ENCODE measurements around the gene FRAS1. TPM values are rescaled to one million over a fixed set of nuclear protein-coding genes. Genes with fewer than 3 reads are reported as not detected.
"Not testable (repeated sequence)": the region's sequence is repeated elsewhere in the genome, so short reads cannot be mapped to it uniquely, and the experiment has no call there.

Gene FRAS1
- polyA plus RNA-seq, 3 donors from 2014 or later = not detected

DNA sequence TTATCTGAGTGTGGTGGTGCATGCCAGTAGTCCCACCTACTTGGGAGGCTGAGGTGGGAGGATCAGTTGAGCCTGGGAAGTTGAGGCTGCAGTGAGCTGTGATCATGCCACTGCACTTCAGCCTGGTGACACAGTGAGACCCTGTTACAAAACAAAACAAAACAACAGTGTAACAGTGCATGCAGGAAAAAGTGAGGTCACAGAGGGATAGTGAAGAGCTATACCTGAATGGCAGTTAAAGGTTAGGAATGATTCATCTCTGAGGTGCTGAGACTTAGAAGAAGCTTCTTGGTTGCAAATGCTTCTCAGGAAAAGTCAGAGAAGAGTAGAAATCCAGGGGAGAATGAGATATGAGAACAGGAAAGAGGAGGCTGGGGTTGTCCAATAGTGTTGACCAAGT lies 178.7 kb downstream of the FRAS1 start:
- Mint-ChIP-seq H3K4me3 (no peak overlapping the region), H3K27ac (no peak overlapping the region), H3K27me3 (ENCODE audit: low read depth in 3 of 3) (peaks cover 0 to 2% (median 0%) of the 10 kb centered on the region in 3 donors), H3K36me3 (no peaks in the 10 kb centered on the region), H3K9me3 (no peaks in the 10 kb centered on the region), H3K4me1 (no peaks in the 10 kb centered on the region)
- no peak for DNase-seq

DNA sequence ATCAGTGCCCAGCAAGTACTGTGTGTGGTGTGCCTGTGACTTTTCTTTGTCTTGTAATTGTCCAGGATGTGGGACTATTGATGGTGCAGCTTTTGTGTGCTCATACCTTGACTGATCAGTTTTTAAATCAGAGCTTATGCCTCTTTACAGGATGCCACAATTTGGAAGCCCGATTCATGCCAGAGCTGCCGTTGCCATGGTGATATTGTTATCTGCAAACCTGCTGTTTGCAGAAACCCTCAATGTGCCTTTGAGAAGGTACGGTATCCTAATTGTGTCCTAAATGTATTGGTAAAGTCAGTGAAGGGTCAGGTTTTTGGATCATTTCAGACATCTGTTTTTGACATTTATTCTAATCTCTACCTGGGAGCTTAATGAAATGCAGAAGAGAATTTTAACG lies 180.2 kb downstream of the FRAS1 start:
- Mint-ChIP-seq H3K36me3 (no peaks in the 10 kb centered on the region), H3K4me3 (no peak overlapping the region), H3K9me3 (no peaks in the 10 kb centered on the region), H3K27me3 (ENCODE audit: low read depth in 3 of 3) (peaks cover 0 to 2% (median 0%) of the 10 kb centered on the region in 3 donors), H3K4me1 (no peaks in the 10 kb centered on the region), H3K27ac (no peak overlapping the region)
- DNase-seq = no peak

GRCh38 chr4:78242071-78242470 lies 184.9 kb downstream of the FRAS1 start:
- H3K36me3 Mint-ChIP-seq = no peaks in the 10 kb centered on the region
- no peak overlapping the region for H3K27ac Mint-ChIP-seq
- H3K4me1 Mint-ChIP-seq = no peaks in the 10 kb centered on the region
- H3K4me3 Mint-ChIP-seq = no peak overlapping the region
- no peaks in the 10 kb centered on the region for H3K9me3 Mint-ChIP-seq
- no peak for DNase-seq
- H3K27me3 Mint-ChIP-seq (ENCODE audit: low read depth in 3 of 3) = peaks cover 0 to 6% (median 0%) of the 10 kb centered on the region in 3 donors

- DNase-seq = no peak
- Mint-ChIP-seq H3K4me1 (no peaks in the 10 kb centered on the region), H3K36me3 (no peaks in the 10 kb centered on the region), H3K27me3 (ENCODE audit: low read depth in 3 of 3) (peaks cover 0 to 6% (median 3%) of the 10 kb centered on the region in 3 donors), H3K9me3 (peaks cover 0 to 2% (median 0%) of the 10 kb centered on the region in 6 donors), H3K4me3 (no peak overlapping the region), H3K27ac (no peak overlapping the region)
Observed at GRCh38 chr4:78244705-78245485, 187.8 kb downstream of the FRAS1 start.

DNA sequence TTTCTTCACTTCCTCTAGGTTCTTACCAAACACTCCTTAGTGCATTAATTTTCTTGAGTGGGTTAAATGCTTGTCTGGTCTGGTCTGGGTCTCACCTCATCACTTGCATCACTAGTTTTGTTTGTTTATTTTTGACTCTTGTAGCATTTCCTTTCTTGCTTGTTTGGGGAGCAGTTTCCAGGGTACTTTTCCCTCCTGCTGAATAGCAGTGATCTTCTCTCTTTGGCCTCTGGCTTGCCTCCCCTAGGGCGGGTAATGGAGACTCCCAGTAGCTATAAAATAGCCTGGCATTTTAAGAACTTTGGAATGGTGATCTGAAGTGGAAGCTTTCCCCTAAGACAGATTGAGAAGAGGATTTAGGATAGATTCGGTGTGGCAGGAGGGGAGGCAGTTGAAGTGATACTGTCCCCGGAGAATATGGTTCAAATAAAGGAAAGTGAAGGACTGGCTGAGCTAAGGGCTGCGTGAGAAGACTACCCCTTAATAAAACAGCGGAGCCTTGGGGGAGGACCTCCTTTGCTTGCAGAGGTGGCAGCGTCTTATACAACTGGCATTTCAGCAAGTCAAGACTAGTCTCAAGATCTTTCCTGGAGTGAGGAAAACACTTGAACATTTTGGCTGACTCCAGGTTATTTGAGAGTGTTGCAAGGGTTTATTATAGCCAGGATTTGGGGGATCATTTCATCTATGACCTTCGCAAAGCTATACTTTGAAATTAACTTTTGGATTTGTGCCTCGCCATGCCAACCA lies 190.6 kb downstream of the FRAS1 start:
- Mint-ChIP-seq H3K4me1 (no peaks in the 10 kb centered on the region), H3K27me3 (ENCODE audit: low read depth in 3 of 3) (peaks cover 0 to 6% (median 3%) of the 10 kb centered on the region in 3 donors), H3K27ac (no peak overlapping the region), H3K4me3 (no peak overlapping the region), H3K9me3 (peaks cover 4 to 13% (median 12%) of the 10 kb centered on the region in 6 donors), H3K36me3 (no peaks in the 10 kb centered on the region)
- DNase-seq = no peak

GRCh38 chr4:78250500-78250899 lies 193.4 kb downstream of the FRAS1 start:
- no peak overlapping the region for H3K27ac Mint-ChIP-seq
- no peak for DNase-seq
- peaks cover 0 to 3% (median 2%) of the 10 kb centered on the region in 3 donors for H3K27me3 Mint-ChIP-seq (ENCODE audit: low read depth in 3 of 3)
- peaks cover 0 to 3% (median 0%) of the 10 kb centered on the region in 3 donors for H3K36me3 Mint-ChIP-seq
- no peaks in the 10 kb centered on the region for H3K4me1 Mint-ChIP-seq
- peaks cover 11 to 26% (median 19%) of the 10 kb centered on the region in 6 donors for H3K9me3 Mint-ChIP-seq
- no peak overlapping the region for H3K4me3 Mint-ChIP-seq

- H3K4me3 Mint-ChIP-seq; DNase-seq; H3K4me1 Mint-ChIP-seq; H3K36me3 Mint-ChIP-seq; H3K27ac Mint-ChIP-seq; H3K27me3 Mint-ChIP-seq (ENCODE audit: low read depth in 3 of 3): not testable (repeated sequence)
- H3K9me3 Mint-ChIP-seq = peaks cover 9 to 26% (median 19%) of the 10 kb centered on the region in 6 donors
Observed at GRCh38 chr4:78252773-78253172, 195.7 kb downstream of the FRAS1 start.

DNA sequence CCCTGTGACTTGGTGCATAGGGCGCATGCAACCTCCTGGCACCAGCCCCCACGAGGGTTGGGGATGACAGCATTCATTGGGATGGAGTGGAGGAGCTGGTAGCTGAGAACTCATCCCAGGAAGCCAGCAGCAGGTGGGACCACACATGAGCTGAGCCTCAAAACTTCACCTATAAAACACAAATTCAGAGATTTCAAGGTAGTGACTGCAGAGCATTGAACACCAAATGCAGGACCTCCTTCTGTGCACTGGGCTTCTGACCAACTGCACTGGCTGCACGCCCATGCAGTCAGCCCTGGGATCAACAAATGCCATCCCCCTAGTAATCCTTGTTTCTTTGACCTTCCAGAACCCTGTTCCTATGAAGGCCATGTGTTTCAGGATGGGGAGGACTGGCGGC lies 197.8 kb downstream of the FRAS1 start:
- DNase-seq = no peak
- Mint-ChIP-seq H3K27me3 (ENCODE audit: low read depth in 3 of 3) (no peaks in the 10 kb centered on the region), H3K36me3 (peaks cover 0 to 3% (median 0%) of the 10 kb centered on the region in 3 donors), H3K4me3 (no peak overlapping the region), H3K27ac (no peak overlapping the region), H3K4me1 (no peaks in the 10 kb centered on the region), H3K9me3 (peaks cover 12 to 26% (median 19%) of the 10 kb centered on the region in 6 donors)

DNA sequence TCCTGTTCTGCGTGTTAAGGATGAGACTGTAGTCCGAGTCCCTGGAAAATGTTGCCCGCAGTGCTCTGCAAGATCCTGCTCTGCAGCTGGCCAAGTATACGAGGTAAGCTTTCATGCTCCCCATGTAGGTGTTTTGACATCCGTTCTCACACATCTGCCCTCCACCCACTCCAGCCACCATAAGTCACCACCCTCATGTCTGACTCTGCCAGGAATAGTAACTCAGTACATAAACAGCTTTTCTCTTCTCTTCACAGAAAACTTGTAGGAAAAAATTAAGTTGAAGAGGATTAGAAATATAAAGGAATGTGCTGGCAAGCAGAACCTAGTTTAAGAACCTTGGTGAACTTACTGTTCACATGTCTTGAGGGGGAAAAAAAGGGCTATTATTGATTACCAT lies 207.9 kb downstream of the FRAS1 start:
- Mint-ChIP-seq H3K36me3 (peaks cover 0 to 3% (median 0%) of the 10 kb centered on the region in 3 donors), H3K9me3 (peaks cover 0 to 10% (median 3%) of the 10 kb centered on the region in 6 donors)

DNA sequence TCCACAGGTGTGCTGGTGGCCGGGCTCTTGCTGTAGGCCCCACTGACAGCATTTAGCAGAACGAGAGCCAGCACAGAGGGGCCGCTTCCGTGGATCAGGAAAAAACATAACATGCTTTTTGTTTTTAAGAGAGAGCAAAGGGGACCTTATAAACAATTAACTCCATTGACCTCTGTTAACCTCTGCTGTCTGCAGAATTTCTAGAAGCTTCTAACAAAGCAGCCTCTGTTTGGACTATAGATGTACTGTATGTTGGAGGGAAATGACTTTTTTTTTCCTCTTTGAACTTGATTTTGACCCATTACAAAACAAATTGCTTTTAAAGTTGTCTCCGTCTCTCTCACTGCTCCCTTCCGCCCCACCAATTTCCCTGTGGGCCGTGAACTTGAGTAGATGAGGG lies 210.7 kb downstream of the FRAS1 start:
- Mint-ChIP-seq H3K4me1 (peaks cover 20 to 29% of the 10 kb centered on the region in 2 donors), H3K27me3 (ENCODE audit: low read depth in 3 of 3) (peaks cover 0 to 8% (median 3%) of the 10 kb centered on the region in 3 donors), H3K27ac (no peak overlapping the region), H3K36me3 (peaks cover 0 to 3% (median 0%) of the 10 kb centered on the region in 3 donors), H3K4me3 (no peak overlapping the region), H3K9me3 (peaks cover 0 to 10% (median 3%) of the 10 kb centered on the region in 6 donors)
- DNase-seq = no peak

More for the DNA sequence above, 207.9 kb downstream of the FRAS1 start:
- Mint-ChIP-seq H3K27ac (no peak overlapping the region), H3K27me3 (ENCODE audit: low read depth in 3 of 3) (peaks cover 2 to 11% (median 3%) of the 10 kb centered on the region in 3 donors), H3K4me3 (peak overlapping the region in 3 of 5 donors; percentile 8 to 31 (median 23)), H3K4me1 (peaks cover 20 to 29% of the 10 kb centered on the region in 2 donors)
- DNase-seq = no peak

- DNase-seq = no peak
- Mint-ChIP-seq H3K4me1 (peaks cover 16 to 25% of the 10 kb centered on the region in 2 donors), H3K9me3 (peaks cover 0 to 10% (median 3%) of the 10 kb centered on the region in 6 donors), H3K27ac (no peak overlapping the region), H3K36me3 (peaks cover 0 to 3% (median 0%) of the 10 kb centered on the region in 3 donors), H3K27me3 (ENCODE audit: low read depth in 3 of 3) (peaks cover 0 to 10% (median 3%) of the 10 kb centered on the region in 3 donors), H3K4me3 (no peak overlapping the region)
Observed at GRCh38 chr4:78268597-78268996, 211.5 kb downstream of the FRAS1 start.

- not testable (repeated sequence) for H3K4me1 Mint-ChIP-seq; H3K36me3 Mint-ChIP-seq; H3K4me3 Mint-ChIP-seq; DNase-seq; H3K27ac Mint-ChIP-seq; H3K27me3 Mint-ChIP-seq (ENCODE audit: low read depth in 3 of 3)
- H3K9me3 Mint-ChIP-seq = peaks cover 0 to 12% (median 5%) of the 10 kb centered on the region in 6 donors
Observed at GRCh38 chr4:78275450-78275849, 218.3 kb downstream of the FRAS1 start.

- no peak for DNase-seq
- peaks cover 3 to 5% (median 4%) of the 10 kb centered on the region in 3 donors for H3K27me3 Mint-ChIP-seq (ENCODE audit: low read depth in 3 of 3)
- no peak overlapping the region for H3K4me3 Mint-ChIP-seq
- H3K36me3 Mint-ChIP-seq = no peaks in the 10 kb centered on the region
- H3K9me3 Mint-ChIP-seq = peaks cover 0 to 3% (median 0%) of the 10 kb centered on the region in 6 donors
- no peaks in the 10 kb centered on the region for H3K4me1 Mint-ChIP-seq
- no peak overlapping the region for H3K27ac Mint-ChIP-seq
Observed at GRCh38 chr4:78286281-78286680, 229.2 kb downstream of the FRAS1 start.

DNA sequence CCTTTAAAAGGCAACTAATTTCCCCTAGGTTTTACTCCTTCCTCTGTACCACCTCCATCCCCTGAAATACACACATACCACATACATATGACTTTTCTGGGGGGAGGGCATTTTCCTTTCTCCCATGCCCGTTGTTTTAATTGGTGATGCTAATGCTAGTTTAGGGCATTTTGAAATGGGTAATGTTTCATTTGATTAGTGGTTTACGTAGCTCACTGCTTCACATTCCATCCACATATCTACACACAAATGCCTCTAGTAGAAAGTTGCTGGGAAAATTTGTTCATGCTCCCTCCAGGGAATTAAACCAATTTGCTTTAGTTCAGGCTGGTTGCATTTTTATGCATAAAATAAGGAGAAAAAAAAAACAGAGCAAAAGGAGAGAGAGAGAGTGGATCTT lies 231.2 kb downstream of the FRAS1 start:
- Mint-ChIP-seq H3K4me3 (no peak overlapping the region), H3K36me3 (no peaks in the 10 kb centered on the region), H3K27me3 (ENCODE audit: low read depth in 3 of 3) (peaks cover 3 to 7% (median 4%) of the 10 kb centered on the region in 3 donors), H3K27ac (no peak overlapping the region), H3K9me3 (peaks cover 0 to 3% (median 0%) of the 10 kb centered on the region in 6 donors), H3K4me1 (no peaks in the 10 kb centered on the region)
- no peak for DNase-seq

Measured in immature natural killer cell (primary cell).